AG08396 (cell line): ENCODE results near the gene MRAP2.
A peak's percentile ranks its signal among the peaks of the same experiment; 100 is the strongest.

Source experiments
- DNase-seq: peaks from one replicate; pipeline ENCODE4 v3.0.0; 2012; ENCODE audit warnings: low spot score, mixed read lengths

MRAP2 gene

GRCh38 chr6:84033523-84034451 lies at the start of gene MRAP2:
Gene MRAP2 (plus strand): TSS chr6:84033772. CDS start chr6:84055319, 21,547 bp downstream.
- DNase-seq, result peak; percentile 39

- DNase-seq, result no peak
These were observed 49.2 kb upstream of the MRAP2 start for GRCh38 chr6:83984411-83984810.

- no peak for DNase-seq
These were observed 48.3 kb upstream of the MRAP2 start for GRCh38 chr6:83985308-83985713.

- no peak for DNase-seq
These were observed 47.9 kb upstream of the MRAP2 start for GRCh38 chr6:83985715-83986114.

GRCh38 chr6:83998021-83998584 lies 35.5 kb upstream of the MRAP2 start:
- no peak for DNase-seq

GRCh38 chr6:84001119-84001518 lies 32.5 kb upstream of the MRAP2 start:
- DNase-seq, result no peak

- no peak for DNase-seq
These were observed 31.3 kb upstream of the MRAP2 start for GRCh38 chr6:84002226-84002625.

GRCh38 chr6:84003131-84003530 lies 30.4 kb upstream of the MRAP2 start:
- no peak for DNase-seq

- no peak for DNase-seq
These were observed 29.9 kb upstream of the MRAP2 start for GRCh38 chr6:84003654-84004053.

GRCh38 chr6:84007871-84008270 lies 25.7 kb upstream of the MRAP2 start:
- DNase-seq, result no peak

- DNase-seq, result no peak
These were observed 20.2 kb upstream of the MRAP2 start for GRCh38 chr6:84013354-84013753.

- DNase-seq, result no peak
These were observed 19.6 kb upstream of the MRAP2 start for GRCh38 chr6:84013931-84014330.

GRCh38 chr6:84016029-84016428 lies 17.5 kb upstream of the MRAP2 start:
- DNase-seq, result no peak

GRCh38 chr6:84017709-84018452 lies 15.7 kb upstream of the MRAP2 start:
- DNase-seq, result no peak

GRCh38 chr6:84018453-84019061 lies 15.0 kb upstream of the MRAP2 start:
- no peak for DNase-seq

GRCh38 chr6:84019141-84019841 lies 14.3 kb upstream of the MRAP2 start:
- no peak for DNase-seq

- DNase-seq, result no peak
These were observed 13.7 kb upstream of the MRAP2 start for GRCh38 chr6:84019842-84020211.

- no peak for DNase-seq
These were observed 11.9 kb upstream of the MRAP2 start for GRCh38 chr6:84021625-84022024.

- no peak for DNase-seq
These were observed 6.8 kb upstream of the MRAP2 start for GRCh38 chr6:84026721-84027164.

GRCh38 chr6:84027340-84028181 lies 6.0 kb upstream of the MRAP2 start:
- DNase-seq, result peak; percentile 24

GRCh38 chr6:84028350-84028749 lies 5.2 kb upstream of the MRAP2 start:
- no peak for DNase-seq
